GM12864 (cell line): ENCODE results near the gene GP2.

Source experiments
- DNase-seq: peaks from one replicate; pipeline ENCODE4 v3.0.0-alpha.2; 2011; ENCODE audit warnings: low read depth
- H3K4me3 ChIP-seq: 2 replicates; pipeline ENCODE4 v1.5.1; 2011; ENCODE audit warnings: mild to moderate bottlenecking, low read depth, low read length, control low read depth
- CTCF ChIP-seq: IDR thresholded peaks from 2 replicates; pipeline ENCODE4 v1.5.1; 2011; ENCODE audit warnings: low read depth, mild to moderate bottlenecking, moderate library complexity, low read length, control low read depth, inconsistent platforms; ENCODE audit errors: missing control alignments

The GP2 gene

GRCh38 chr16:20301840-20302239, 25.5 kb downstream of the GP2 start:
- no peak for TF ChIP-seq CTCF
- H3K4me3 ChIP-seq = no peak overlapping the region
- DNase-seq = no peak

- DNase-seq = peak; percentile 19
- TF ChIP-seq CTCF = peak; percentile 79
These were observed 26.8 kb downstream of the GP2 start for GRCh38 chr16:20300312-20301097.

DNA sequence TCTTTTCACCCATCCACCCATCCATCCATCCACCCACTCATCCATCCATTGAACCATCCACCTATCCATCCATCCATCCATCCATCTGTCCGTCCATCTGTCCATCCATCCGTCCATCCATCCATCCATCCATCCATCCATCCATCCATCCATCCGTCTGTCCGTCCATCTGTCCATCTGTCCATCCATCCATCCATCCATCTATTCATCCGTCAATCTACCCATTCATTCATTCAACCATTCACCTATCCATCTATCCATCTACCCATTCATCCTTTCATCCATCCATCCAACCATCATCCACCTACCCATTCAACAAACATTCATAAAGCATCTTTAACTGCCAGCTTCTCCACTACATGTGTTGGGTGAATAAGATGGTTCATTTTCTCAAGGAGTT, 28.9 kb downstream of the GP2 start:
- TF ChIP-seq CTCF = no peak
- no peak overlapping the region for H3K4me3 ChIP-seq
- no peak for DNase-seq

More at GRCh38 chr16:20300312-20301097, 26.8 kb downstream of the GP2 start:
- no peak overlapping the region for H3K4me3 ChIP-seq

- H3K4me3 ChIP-seq = no peak overlapping the region
- no peak for DNase-seq
- no peak for TF ChIP-seq CTCF
These were observed 35.8 kb downstream of the GP2 start for GRCh38 chr16:20291208-20292206.

GRCh38 chr16:20289571-20289970, 37.7 kb downstream of the GP2 start:
- H3K4me3 ChIP-seq = no peak overlapping the region
- no peak for DNase-seq
- no peak for TF ChIP-seq CTCF

DNA sequence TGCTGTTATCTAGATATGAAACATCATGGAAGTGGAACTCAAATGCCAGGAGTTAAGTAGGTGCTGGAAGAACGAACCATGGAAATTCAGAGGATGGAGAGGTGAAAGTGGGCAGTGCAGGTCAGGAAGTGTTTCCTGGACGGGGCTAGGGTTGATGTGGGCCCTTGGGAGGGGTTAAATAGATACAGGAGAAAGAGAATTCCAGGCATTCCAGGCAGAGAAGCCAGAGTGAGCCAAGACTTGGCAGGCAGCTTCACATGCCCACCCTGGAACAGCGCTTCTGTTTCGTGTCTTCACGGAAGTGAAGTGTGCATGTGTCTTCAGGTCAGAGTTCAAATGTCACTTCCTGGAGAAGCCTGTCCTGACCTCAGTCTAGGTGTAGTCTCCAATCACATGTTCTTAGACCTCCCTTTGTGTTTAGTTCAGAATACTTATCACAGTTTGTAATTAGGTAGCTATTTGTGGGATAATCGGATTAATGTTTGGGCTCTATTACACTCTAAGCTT, 41.3 kb downstream of the GP2 start:
- DNase-seq = no peak
- no peak for TF ChIP-seq CTCF

More for the DNA sequence above, 41.3 kb downstream of the GP2 start:
- H3K4me3 ChIP-seq = no peak overlapping the region
